Epidermal melanocyte (primary cell): ENCODE measurements around the gene SMIM36.
A peak's percentile ranks its signal among the peaks of the same experiment; 100 is the strongest.
"Not testable (repeated sequence)": the region's sequence is repeated elsewhere in the genome, so short reads cannot be mapped to it uniquely, and the experiment has no call there.

Experiments used
- DNase-seq: peaks from one replicate; pipeline ENCODE4 v3.0.0; 2011; ENCODE audit warnings: low spot score; ENCODE audit not compliant: insufficient read length

The SMIM36 gene

DNA sequence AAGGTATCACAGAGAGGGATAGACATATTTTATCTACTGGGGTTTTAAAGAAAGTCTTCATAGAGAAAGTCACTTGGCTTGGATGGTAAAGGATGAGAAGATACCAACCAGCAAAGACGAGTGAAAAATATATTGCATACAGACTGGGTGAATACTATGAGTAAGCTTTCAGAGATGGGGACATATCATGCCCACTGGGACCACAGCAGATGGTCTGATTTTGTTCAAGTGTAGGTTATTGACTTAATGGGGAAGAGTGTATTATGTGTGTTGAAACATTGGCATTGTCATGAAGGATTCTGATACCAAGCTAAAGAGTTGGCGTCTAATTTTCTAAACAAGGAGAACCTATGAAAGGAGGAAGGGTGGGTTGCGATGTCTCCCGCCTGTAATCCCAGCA is 75.8 kb downstream of the SMIM36 start:
- no peak for DNase-seq

DNA sequence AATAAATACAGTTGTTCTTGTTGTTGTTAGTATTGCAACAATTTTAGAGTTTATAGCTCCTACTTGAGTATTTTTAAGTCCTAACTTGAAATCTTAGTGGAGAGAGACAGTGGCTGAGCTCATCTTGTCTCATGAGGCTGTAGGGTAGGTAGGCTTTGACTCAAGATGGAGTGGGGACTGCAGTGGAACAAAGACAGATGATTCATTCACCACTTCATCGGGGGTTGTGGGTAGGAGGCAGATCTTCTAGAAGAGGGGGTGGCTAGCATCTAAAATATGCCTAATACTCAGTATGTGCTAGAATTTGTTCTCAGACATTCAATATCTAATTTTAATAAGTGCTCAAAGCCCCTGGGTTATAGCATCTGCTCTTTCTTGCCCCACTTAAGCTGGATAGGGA is 76.5 kb downstream of the SMIM36 start:
- DNase-seq, result no peak

DNA sequence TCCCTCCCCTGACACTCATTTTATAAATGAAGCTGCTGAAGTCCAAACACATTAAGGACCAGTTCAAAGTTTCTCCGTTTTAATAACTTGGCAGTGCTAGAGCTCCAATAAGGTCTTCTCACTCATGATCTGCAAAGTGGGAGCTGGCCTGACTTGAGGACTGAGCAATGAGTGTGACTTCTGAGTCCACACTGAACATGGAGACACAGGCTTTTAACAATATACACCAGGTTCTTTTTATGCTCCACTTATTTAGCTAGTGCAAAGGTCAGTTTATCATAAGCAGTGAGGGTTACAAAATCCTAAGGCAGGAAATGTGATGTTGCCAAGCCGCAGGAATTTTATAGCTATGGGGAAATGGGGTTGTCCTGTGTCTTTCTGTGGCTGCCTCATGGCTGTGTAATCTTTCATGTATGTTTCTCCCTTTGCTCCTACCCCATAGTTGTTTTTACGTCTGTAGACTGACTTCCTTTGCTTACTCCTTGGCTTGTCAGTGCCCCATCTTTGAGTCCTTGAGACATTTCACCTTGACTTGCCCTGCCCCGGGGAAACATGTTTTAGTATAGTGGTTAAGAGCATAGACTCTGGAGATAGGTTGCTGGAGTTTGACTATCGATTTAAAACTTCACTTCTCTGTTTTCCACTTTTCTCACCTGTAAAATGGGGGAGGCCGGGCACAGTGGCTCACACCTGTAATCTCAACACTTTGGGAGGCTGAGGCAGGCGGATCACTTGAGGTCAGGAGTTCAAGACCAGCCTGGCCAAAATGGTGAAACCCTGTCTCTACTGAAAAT is 77.4 kb downstream of the SMIM36 start:
- DNase-seq, result peak; percentile 43

DNA sequence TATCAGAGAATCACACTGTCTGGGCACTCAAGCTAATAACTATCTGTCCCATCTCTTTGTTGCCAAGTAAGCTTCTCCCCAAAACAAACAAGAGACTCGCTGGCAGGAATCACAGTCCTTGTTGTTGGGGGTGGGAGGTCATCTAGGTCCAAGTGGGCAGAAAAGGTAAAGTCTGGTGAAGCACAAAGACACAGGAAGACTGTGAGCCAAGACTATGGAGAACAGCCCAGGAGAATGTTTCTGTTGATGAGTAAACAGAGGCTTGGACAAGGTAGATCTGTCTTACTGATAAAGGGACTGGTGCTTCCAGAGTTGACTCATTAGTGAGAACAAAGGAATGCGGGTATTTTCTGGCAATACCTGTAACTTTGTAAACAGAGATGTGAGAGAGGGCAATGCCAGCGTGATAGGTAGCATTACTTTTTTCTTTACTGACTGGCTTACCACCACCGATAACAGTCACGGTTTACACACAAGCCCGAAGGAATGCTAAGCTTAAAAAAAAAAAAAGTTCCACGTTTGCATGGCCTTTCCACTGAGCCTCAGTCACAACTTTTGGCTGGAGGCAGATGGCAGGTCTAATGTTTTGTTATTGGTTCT is 78.1 kb downstream of the SMIM36 start:
- DNase-seq, result no peak

DNA sequence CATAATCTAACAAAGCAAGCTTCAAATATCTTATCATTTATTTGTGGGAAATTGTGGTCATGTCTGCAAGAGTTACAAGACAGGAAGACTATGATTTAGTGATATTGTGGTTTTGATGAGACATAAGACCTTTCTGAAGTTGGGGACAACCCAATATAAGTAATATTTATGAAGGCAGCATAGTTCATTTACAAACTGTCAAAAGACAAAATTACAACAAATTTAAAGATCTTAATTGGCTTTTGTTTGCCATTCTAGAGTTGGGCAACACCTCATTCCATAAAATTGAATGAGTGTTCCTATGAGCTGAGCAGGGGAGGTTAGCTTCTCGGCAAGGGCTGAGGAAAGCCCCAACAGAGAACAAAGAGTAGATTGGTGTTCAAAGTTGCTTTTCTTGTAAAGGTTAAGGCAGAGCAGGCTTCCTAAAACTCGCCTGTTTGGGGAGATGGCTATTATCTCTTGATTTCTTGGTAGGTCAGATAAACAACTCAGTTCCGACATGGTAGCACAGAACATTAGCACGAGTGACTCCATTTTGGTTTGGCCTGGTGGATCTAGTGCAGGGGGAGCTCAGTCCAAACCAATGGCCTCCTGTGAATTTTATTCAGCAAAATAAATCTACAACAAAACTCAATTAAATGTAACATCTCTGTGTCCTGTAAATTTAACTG is 78.8 kb downstream of the SMIM36 start:
- DNase-seq, result no peak

DNA sequence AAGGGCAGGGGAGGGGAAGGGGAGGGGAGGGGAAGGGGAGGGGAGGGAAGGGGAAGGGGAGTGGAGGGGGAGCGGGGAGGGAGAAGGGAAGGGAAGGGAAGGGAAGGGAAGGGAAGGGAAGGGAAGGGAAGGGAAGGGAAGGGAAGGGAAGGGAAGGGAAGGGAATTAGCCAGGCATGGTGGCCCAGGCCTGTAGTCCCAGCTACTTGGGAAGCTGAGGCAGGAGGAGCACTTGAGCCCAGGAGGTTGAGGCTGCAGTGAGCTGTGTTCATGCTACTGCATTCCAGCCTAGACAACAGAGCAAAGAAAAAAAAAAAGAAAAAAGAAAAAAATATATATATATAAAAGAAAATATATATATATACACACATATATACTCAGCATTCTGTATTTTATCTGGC is 79.3 kb downstream of the SMIM36 start:
- not testable (repeated sequence) for DNase-seq

DNA sequence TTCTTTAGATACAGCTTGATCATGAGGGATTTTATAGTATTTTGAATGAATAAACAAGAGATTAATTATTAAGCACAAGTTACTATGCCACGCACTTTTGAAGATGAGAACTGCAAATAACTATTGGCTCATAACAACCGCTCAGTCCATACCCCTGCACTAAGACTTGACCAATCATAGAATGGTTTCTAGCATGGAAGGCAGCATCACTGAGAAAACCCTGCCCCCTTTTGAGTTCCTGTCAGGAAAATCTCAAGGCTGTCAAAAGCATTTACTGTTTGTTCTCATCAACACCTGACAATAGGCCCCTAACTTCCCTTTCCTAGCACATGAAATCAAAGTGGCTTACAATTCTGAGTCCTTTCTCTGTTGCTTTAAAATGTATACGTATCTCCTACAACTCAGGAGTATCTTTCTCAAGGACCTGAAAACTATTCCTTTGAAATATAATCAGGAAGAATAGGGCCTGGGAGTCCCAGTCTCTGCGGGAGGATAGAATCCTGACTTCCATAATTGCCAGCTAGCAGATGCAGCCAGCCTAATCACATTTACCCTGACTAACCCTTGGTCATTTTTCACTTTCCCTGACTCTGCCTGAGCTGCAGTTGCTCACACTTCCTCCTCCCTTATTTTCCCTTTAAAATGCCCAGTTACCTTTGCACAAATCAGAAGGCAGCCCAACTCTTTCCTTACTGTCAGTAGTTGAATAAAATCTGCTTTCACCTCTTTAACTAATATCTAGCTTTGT is 80.5 kb downstream of the SMIM36 start:
- DNase-seq, result no peak

DNA sequence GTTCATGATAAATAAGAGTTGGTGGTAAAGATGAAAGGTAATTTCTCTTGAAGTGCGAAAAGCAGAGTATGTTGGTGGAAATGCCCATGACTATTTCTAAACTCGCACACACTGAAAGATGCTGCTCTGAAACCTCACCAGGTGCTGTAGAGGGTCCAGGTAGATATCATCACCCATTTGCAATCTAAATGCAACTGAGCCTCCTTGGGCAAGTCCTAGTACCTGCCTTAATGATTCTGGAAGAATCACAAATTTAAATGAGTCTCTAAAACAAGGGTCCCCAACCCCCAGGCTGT is 83.7 kb downstream of the SMIM36 start:
- no peak for DNase-seq

DNA sequence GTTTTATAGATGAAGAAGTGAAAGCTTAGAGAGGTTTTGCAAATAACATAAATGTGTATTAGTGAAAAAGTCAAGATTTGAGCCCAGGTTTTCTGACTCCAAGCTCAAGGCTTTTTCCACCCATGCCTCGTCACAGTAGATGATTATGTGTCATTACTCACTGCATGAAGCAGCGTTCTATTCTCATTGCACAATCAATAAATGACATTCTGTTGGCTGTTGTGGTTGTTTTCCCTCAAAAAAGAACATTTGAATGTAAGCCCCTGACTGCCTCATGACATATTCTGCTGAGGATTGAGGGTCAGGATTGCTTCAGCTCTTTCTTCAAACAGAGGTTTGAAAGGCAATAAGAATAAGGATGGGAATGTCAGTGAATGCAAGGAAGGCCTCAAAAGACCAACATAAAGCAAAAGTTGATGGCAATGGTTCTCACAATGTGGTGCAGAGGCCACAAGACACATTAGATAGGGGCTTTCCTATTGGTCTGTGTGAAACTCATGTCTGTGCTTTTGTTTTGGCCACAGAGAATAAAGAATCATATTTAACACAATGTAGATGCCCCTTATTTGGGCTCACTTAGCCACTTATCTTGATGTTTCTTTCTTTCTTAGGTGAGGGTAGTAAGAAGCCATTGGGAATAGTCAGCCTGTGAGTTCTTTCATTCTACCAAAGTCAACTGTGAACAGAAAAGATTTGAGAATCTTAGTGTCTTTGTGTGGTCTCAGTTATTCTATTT is 84.2 kb downstream of the SMIM36 start:
- DNase-seq, result no peak

DNA sequence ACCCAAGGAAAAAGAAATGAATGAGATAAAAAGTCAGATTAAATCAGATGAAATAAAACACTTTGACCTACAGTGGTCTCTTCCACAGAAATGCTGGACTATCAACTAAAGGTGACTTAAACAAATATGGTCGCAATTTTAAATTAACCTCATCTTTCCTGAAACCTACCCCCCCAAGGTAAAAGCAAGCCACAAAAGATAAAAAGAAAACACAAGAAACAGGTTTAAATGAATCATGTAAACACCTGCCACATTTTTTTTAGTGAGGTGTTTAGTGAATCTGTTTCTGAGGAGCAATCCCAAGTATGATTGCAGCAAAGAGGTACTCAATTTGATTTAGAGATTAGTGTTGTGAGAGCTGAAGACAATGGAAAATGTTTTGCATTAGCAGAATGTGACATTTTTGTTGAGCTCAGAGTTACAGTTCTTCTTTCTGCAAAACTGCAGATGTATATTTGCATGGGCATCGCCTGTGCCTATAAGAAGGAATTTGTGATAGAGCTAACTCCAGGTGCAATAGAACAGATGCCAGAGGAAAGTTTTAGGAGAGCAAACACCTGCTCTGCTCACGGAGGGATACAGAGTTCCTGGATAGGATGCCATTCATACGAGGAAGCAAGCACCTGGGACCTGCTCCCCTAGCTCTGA is 86.2 kb downstream of the SMIM36 start:
- DNase-seq, result no peak

DNA sequence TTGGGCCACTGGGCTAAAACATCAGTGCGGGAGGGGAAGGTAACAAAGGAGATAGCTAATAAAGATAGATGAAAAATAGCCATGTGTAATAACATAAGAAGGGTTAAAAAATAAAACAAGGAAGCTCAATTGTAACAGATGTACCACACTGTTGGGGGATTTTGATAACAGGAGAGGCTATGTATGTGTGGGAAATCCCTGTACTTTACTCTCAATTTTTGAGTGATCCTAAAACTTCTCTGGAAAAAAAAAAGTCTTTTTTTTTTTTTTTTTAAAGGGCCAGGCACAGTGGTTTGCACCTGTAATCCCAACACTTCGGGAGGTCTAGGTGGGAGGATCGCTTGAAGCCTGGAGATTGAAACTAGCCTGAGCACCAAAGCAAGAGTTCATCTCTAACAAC is 87.7 kb downstream of the SMIM36 start:
- DNase-seq, result no peak

DNA sequence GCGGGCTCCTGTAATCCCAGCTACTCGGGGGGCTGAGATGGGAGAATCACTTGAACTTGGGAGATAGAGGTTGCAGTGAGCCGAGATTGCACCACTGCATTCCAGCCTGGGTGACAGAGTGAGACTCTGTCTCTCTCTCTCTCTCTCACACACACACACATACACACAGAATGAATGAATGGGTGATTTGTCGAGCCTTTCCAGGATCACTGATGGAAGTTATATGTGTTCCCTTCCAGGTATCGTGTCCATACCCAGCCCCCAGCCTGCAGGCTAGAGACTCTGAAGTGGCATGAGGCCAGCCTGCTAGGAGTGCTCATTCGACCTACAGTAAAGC is 88.5 kb downstream of the SMIM36 start:
- not testable (repeated sequence) for DNase-seq

DNA sequence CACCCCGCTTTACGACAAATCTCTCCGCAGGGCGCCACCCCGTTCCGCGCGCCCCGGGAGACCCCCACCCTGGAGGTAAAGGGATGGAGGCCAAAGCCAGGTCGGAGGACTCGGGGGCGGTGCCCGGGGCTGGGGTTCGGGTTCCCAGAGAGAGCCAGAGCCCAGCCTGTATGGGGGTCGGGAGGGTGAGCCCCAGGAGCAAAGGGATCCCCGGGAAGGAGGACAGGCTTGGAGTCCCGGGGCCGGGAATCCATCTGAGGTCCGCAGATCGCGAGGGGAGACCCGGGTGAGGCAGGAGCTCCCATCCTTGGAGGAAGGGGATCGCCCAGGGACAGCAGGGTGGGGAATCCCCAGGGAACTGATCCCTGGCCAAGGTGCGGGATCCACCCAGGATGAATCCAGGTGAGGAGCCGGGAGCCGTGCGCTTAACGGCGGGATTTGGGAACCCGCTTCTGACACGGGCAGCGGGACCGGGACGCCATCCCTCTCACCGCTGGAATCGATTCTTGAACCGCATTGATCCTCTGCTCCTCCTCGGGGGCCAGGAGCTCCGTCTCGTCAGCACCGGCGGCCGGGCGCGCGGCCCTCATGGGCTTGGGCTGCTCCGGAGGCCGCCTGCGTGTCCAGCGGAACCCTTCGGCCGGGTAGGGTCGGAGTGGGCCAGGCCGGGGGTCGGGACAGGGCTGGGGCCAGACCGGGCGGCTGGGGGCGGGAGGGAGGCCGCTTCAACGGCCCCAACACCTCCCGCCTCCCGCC is 89.9 kb downstream of the SMIM36 start, which contains the start of gene MMD:
Gene MMD, minus strand, starts transcription at position 657 of the 756 bp plus-strand sequence. Its CDS starts 140 bp downstream, at position 517.
- no peak for DNase-seq

DNA sequence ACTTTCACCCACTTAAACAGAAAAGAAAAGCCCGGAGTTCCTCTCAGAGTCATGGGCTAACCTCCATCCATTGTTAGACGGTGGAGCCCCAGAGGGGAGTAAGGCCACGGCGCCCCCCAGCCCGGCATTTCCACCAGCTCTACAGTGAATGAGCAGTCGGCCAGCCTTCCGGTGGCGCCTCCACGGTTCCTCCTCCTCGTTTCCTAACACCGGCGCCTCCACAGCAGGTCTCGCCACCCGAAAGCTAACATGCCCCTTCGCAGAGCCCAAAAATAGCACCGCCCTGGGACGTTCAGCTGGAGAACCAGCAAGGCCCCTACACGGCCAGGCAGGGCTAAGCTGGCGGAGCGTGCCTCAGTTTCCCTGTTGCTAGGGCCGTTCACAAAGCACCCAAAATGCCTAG is 90.5 kb downstream of the SMIM36 start:
- no peak for DNase-seq

DNA sequence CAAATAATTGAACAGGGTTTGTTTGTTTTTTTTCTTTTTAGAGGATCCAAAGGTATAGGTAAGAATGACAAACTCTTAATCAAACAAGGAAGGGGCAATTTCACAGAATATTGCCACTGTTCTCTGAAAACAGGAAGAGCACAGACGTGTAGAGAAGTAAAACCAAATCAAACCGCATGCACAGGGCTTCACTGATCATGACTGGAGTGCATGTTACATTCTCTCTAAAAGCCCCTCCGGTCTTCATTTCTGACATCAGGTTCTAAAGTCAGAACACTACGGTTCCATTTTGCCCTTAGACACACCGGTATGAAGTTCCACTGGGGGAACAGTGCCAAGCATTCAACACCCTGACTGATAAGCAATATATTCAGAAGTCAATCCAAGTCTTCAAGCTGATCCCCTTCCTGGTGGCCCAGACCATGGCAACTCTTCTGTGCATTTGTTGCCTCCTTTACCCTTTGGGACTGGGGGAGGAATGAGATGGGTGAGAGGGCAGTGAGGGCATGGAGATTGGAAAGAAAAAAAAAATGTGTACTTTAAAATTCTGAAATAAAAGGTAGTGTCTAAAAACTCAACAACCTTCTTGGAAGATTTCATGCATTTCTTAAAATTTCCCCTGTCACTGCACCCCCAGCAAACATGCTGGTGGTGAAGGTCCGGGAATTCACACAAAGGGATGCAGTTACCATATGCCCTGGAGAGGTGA is 91.0 kb downstream of the SMIM36 start:
- DNase-seq, result no peak

DNA sequence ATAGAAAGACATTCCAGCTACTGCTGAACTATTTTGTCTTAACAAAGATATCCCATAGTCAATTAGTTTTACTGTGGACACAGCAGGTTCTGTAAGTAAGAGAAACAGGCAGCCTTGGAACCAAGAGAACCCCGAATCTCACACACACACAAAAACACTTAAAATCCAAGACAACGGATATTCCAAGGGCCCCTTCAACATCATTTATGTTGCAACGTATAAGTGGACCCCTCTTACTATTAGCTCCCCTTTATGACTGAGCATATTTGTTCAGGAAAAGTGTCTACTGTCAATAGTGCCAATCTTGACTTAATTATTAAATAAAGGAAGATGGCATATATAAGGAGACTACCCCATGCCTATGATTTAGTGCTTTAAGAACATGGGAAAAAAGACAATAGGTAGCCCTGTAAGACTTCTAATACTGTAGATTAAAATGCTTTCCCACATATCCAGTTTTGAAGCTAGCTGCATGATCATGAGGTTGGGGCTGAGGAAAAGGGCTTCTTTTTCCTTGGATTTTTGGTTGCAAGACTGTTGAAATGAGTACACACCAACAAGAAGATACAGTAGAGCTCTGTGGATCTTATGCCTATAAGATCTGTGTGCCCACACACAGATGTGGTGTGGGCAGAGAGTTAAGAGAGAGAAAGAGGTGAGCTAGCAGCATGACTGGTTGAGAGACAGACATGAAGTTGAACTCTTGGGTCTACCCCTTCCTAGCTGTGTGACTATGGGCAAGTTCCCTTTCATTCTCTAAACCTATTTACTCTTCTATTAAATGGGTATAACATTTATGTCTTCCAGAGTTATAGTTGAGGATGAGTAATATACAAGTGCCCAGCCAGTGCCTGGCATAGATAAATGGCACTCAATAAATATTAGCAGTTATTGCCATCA is 92.6 kb downstream of the SMIM36 start:
- no peak for DNase-seq

DNA sequence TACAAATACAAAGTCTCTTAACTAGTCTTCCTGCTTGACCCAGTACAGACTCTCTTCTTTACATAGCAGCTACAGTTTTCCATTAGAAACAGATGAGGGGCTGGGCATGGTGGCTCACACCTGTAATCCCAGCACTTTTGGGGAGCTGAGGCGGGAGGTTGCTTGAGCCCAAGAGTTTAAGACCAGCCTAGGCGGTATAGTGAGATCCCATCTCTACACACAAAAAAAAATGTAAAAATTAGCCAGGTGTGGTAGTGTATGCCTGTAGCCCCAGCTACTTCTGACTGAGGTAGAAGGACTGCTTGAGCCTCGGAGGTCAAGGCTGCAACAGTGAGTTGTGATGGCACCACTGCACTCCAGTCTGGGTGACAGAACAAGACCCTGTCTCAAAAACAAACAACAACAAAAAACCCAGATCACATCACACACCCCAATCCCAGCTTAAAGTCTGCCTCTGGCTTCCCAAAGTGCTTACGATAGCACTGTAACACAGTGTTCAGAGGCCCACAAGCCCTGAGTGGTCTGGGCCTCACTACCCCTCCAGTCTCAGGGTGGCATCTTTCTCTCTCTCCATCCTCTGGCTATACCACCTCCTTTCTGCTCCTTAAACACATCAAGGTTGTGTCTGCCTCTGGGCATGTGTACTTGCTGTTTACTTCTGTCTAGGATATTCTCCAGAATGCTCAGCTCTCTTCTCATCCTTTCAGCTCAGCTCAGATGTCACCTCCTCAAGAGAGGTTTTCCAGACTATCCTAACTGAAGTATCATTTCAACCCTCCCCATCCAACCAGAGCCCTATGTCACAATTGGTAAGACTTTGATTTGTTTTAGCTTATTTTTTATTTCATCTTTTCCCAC is 93.6 kb downstream of the SMIM36 start:
- no peak for DNase-seq
